Ovary (tissue), 9 donors: ENCODE measurements around the gene RWDD1. TPM values are rescaled to one million over a fixed set of nuclear protein-coding genes. Genes with fewer than 3 reads are reported as not detected.

ENCODE experiments used
- DNase-seq, 5 donors: peaks; one replicate each; pipeline ENCODE4 v3.0.0-alpha.2; 2019 to 2020
- H3K27ac ChIP-seq, 2 donors: fragments of 200-600 bp; one replicate each; pipeline versions ENCODE4 v1.5.1 to v1.8.0; 2019 to 2022
- H3K27me3 ChIP-seq: fragments of 200-600 bp; one replicate; pipeline ENCODE4 v1.8.0; 2022
- H3K36me3 ChIP-seq: fragments of 200-600 bp; sonication (generic); one replicate; pipeline ENCODE4 v1.5.1; 2019
- H3K4me1 ChIP-seq: one replicate; pipeline ENCODE4 v1.8.1; 2013; ENCODE audit warnings: mild to moderate bottlenecking, moderate library complexity; ENCODE audit not compliant: insufficient read depth
- H3K4me3 ChIP-seq: fragments of 200-600 bp; sonication (generic); one replicate; pipeline ENCODE4 v1.5.1; 2017
- H3K9me3 ChIP-seq, 2 donors: fragments of 200-600 bp in 1 of 2; sonication (generic) in 1 of 2; one replicate each; pipeline versions ENCODE4 v1.5.1 to v1.8.1; 2013 to 2019; ENCODE audit warnings: mild to moderate bottlenecking in 1 of 2, moderate library complexity in 1 of 2
- CTCF ChIP-seq, 3 donors: fragments of 450-650 bp in 2 of 3; fragments of 200-600 bp in 1 of 3; IDR thresholded peaks; one replicate each; pipeline versions ENCODE4 v1.5.1 to v1.8.0; 2016 to 2022; ENCODE audit warnings: antibody characterized with exemption in 3 of 3, mild to moderate bottlenecking in 1 of 3
- EP300 ChIP-seq: sonication (generic); formaldehyde crosslinking; IDR thresholded peaks from one replicate; pipeline ENCODE4 v1.6.1; 2017; ENCODE audit warnings: antibody characterized with exemption
- POLR2A ChIP-seq: fragments of 450-650 bp; IDR thresholded peaks from one replicate; pipeline ENCODE4 v1.6.1; 2017; ENCODE audit warnings: antibody characterized with exemption, mild to moderate bottlenecking, moderate library complexity
- WGBS, 3 donors: extraction: QIAGEN DNeasy Blood & Tissue Kit in 1 of 3; methylation state at CpG; one replicate each; pipeline versions ENCODE4 v1.1.5 to v1.1.7; 2013 to 2017; 5-methylcytosine and 5-hydroxymethylcytosine counted together
- intact Hi-C, 4 donors: fragments of 100-400 bp; cut with DNase I; formaldehyde crosslinking; loops; one replicate each; pipeline versions ENCODE4 v1.11.0 to v1.15.1; 2022 to 2023
- polyA plus RNA-seq, 2 donors: library from polyadenylated mRNA; stranded (reverse); fragments of 200-250 nt in 1 of 2; fragments of 350-450 nt in 1 of 2; fragmentation: Illumina TruSeq in 1 of 2; extraction: RNeasy Lipid Tissue Mini Kit (QIAGEN cat#74804) in 1 of 2; gene quantifications; one replicate each; pipeline ENCODE4 v1.2.3, GENCODE V29; 2013 to 2014
- total RNA-seq, 7 donors: library from RNA; depleted of rRNA in 2 of 7; stranded (reverse); fragments of >200 nt in 2 of 7; fragmentation: NEBNext Ultra II Directional in 3 of 7; extraction: Animal tissue kit (Norgen Biotek cat#: 25700) in 3 of 7; gene quantifications; one replicate each; pipeline versions ENCODE4 v1.1.0 to v1.2.4, GENCODE V29; 2016 to 2023
- donor health status: DM: no; HTN: no; CAD: no; lungs with moderate emphysema.
- donor health status: DM: no; HTN: no; CAD: no.
- donor health status: Bipolar disorder and iron deficiency.
- donor health status: DM: yes; HTN: yes; CAD: no.
- donor health status: DM: no; HTN: no; CAD: no.
- donor health status: DM: yes; HTN: yes; CAD: no.

Gene RWDD1
- total and polyA plus RNA-seq, 9 donors: 36.5 to 82.2 (median 49.3) TPM

- WGBS, 3 donors: 30 to 60% (median 34%) methylated on average over 1 of the region's 1 CpG
- H3K4me3 ChIP-seq: no peak overlapping the region
- TF ChIP-seq POLR2A (no peak), CTCF (IDR thresholded peaks at IDR 0.05) (no peak), EP300 (no peak)
- no peaks in the 10 kb centered on the region for H3K36me3 ChIP-seq
- H3K9me3 ChIP-seq: no peaks in the 10 kb centered on the region
- H3K4me1 ChIP-seq: no peaks in the 10 kb centered on the region
- DNase-seq: no peak
- no peaks in the 10 kb centered on the region for H3K27me3 ChIP-seq
- no peak overlapping the region for H3K27ac ChIP-seq
- intact Hi-C loops: no loop called here
These were observed 15.2 kb upstream of the RWDD1 start for GRCh38 chr6:116556065-116556464.

- intact Hi-C loops: no loop called here
- Histone ChIP-seq H3K27me3 (no peaks in the 10 kb centered on the region), H3K9me3 (no peaks in the 10 kb centered on the region), H3K4me3 (no peak overlapping the region), H3K27ac (no peak overlapping the region), H3K4me1 (no peaks in the 10 kb centered on the region), H3K36me3 (no peaks in the 10 kb centered on the region)
- TF ChIP-seq CTCF (IDR thresholded peaks at IDR 0.05): no peak
- DNase-seq: no peak
- WGBS, 3 donors: 84 to 90% (median 87%) methylated on average over 5 of the region's 5 CpGs
These were observed 14.4 kb upstream of the RWDD1 start for GRCh38 chr6:116556814-116557415.

GRCh38 chr6:116557893-116558292 lies 13.4 kb upstream of the RWDD1 start:
- TF ChIP-seq POLR2A (no peak), CTCF (IDR thresholded peaks at IDR 0.05) (no peak), EP300 (no peak)
- H3K4me3 ChIP-seq: no peak overlapping the region
- intact Hi-C loops: no loop called here
- WGBS, 3 donors: 4 to 14% (median 8%) methylated on average over 5 of the region's 5 CpGs
- H3K36me3 ChIP-seq: no peaks in the 10 kb centered on the region
- no peak overlapping the region for H3K27ac ChIP-seq
- no peaks in the 10 kb centered on the region for H3K4me1 ChIP-seq
- no peak for DNase-seq
- no peaks in the 10 kb centered on the region for H3K27me3 ChIP-seq
- H3K9me3 ChIP-seq: no peaks in the 10 kb centered on the region

GRCh38 chr6:116560130-116560529 lies 11.2 kb upstream of the RWDD1 start:
- Histone ChIP-seq H3K4me1 (no peaks in the 10 kb centered on the region), H3K4me3 (no peak overlapping the region), H3K27ac (no peak overlapping the region), H3K36me3 (no peaks in the 10 kb centered on the region), H3K27me3 (no peaks in the 10 kb centered on the region), H3K9me3 (no peaks in the 10 kb centered on the region)
- no peak for DNase-seq
- 76 to 87% (median 79%) methylated on average over 2 of the region's 2 CpGs for WGBS, 3 donors
- no peak for TF ChIP-seq EP300
- TF ChIP-seq POLR2A: no peak
- no peak for TF ChIP-seq CTCF (IDR thresholded peaks at IDR 0.05)
- intact Hi-C loops: loop anchor here in 2 of 4 donors (5.0 to 10.0 kb wide), 2 partner anchors 283 to 285 kb away; partner anchors contain the start of gene TSPYL1 (in 2 of the 2)
